Activated gamma-delta T cell treated with anti-CD3 and anti-CD28 coated beads, Interleukin-2, amount 50 U/mL, for 16 hours (primary cell): ENCODE data around the gene HNRNPK.
A peak's percentile ranks its signal among the peaks of the same experiment; 100 is the strongest.

Source experiments
- DNase-seq: peaks from one replicate; pipeline ENCODE4 v3.0.0-alpha.2; 2020; ENCODE audit warnings: low read depth

HNRNPK gene

DNA sequence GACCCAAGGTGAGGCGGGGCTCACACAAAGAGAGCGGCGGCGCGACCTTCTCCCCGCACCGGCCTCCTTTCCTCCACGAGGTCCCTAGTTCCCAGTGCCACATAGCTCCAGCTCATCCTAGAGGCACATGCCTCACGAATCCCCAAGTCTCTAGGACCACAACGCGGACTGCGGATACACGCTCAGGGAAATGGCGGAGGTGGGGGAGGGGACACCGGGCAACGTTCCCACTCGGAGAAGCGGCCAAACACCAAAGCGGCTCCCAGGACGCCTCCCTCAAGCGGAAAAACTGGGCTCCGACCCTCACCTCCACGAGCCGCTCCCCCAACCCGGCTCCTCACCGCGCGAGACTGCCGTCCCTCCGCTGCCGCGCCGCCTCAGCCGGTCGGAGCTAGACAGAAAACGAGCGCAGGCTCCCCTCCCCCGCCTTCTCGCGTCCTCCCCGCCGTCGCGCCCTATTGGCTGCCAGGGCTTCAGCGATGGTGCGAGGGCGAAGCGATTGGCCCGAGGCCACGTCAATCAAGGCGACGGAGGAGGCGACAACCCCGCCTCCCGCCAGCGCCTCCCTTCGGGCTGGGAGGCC lies at the start of gene HNRNPK:
TSS of gene HNRNPK (minus strand) at position 404 of the 583 bp plus-strand sequence. CDS start 1,963 bp downstream, outside the sequence.
- DNase-seq: peak; percentile 99

DNA sequence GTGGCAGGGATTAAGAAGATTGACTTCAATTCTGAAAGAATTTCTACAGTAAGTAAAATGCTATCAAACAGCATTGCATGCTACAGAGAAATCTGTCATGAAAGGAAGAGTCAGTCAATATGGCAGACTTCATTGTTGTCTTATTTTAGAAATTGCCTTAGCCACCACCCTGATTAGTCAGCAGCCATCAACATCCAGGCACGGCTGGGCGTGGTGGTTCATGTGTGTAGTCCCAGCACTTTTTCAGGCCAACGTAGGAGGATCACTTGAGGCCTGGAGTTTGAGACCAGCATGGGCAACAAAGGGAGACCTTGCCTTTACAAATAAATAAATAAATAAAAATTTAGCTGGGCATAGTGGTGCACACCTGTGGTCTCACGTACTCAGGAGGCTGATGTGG lies 47.2 kb upstream of the HNRNPK start:
- DNase-seq: no peak

DNA sequence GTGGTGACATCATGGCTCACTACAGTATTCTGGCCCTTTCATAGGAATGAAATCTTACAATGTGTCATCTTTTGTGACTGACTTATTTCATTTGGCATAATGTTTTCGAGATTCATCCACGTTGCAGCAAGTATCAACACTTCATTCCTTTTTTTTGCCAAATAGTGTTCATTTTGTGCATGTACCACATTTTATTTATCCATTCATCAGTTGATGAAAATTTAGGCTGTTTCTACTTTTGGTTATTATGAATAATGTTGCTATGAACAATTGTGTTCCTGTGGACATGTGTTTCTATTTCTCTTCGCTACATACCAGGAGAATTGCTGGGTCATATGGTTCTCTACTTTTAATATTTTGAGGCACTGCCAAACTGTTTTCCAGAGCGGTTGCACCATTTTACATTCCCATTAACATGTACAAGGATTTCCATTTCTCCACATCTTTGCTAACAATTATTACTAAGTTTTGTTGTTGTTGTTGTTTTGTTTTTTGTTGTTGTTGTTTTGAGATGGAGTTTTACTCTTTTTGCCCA lies 44.1 kb upstream of the HNRNPK start:
- no peak for DNase-seq

DNA sequence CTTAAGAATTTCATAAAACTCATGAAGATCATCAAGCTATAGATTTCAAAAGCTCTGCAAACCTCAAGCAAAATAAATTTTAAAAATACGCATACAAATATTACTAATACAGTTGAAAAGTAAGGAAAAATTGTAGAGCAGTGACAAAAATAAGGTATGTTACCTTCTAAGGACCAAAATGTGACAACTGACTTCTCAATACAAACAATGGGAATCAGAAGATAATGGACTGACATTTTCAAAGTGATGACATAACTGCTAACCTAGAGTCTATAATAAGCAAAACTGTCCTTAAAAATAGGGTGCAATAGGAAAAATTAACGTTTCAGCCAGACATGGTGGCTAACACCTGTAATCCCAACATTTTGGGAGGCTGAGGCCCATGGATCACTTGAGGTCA lies 27.6 kb upstream of the HNRNPK start:
- no peak for DNase-seq

DNA sequence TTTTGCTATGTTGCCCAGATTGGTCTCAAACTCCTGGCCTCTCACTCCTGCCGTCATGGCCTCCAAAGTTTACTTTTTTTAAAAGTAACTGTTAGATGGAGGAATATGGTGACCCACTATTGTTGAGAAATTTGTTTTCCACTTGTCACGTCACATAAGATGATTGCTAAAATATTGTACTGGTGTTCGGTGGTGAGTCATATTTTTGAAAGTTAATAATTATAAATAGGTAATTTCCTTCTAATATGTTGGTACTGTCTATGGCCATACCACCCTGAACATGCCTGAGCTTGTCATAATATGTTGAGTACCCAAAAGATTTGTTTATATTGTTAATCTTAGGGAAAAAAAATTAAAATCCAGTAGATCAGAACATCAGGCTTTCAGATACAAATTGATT lies 23.2 kb upstream of the HNRNPK start:
- no peak for DNase-seq

DNA sequence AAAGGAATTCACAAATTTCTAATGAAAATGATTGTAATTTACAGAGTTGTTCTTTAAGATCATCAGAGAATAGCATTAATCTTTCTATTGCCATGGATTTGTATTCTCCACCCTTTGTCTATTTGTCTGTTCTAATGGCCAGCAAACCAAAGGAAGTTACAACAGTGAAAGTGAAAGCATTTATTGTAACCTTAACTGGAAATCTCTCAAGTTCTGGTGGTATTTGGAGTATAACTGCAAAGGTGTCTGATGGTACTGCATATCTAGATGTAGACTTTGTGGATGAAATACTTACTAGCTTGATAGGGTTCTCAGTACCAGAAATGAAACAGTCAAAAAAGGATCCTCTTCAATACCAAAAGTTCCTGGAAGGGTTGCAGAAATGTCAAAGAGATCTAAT lies 22.3 kb upstream of the HNRNPK start:
- DNase-seq: no peak

DNA sequence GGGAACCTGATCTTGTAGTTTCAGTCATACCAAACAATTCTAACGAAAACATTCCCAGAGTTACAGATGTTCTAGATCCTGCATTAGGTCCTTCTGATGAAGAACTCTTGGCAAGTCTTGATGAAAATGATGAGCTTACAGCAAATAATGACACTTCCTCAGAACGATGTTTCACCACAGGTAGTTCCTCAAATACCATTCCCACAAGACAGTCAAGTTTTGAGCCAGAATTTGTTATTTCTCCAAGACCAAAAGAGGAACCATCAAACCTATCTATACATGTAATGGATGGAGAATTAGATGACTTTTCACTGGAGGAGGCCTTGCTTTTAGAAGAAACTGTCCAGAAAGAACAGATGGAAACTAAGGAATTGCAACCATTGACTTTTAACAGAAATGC lies 21.6 kb upstream of the HNRNPK start:
- no peak for DNase-seq

DNA sequence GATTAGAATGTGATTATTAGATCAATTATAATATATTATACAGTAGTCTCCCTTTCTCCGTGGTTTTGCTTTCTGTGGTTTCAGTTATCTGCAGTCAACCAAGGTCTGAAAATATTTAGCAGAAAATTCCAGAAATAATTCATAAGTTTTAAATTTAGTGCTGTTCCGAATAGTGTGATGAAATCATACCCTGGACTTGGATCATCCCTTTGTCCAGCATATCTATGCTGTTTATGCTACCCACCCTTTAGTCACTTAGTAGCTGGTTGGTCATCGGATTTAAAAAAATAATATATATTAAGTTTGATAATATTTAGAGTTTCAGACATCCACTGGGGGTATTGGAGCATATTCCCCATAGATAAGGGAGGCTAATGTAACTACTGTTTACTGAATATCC lies 20.2 kb upstream of the HNRNPK start:
- DNase-seq: no peak

DNA sequence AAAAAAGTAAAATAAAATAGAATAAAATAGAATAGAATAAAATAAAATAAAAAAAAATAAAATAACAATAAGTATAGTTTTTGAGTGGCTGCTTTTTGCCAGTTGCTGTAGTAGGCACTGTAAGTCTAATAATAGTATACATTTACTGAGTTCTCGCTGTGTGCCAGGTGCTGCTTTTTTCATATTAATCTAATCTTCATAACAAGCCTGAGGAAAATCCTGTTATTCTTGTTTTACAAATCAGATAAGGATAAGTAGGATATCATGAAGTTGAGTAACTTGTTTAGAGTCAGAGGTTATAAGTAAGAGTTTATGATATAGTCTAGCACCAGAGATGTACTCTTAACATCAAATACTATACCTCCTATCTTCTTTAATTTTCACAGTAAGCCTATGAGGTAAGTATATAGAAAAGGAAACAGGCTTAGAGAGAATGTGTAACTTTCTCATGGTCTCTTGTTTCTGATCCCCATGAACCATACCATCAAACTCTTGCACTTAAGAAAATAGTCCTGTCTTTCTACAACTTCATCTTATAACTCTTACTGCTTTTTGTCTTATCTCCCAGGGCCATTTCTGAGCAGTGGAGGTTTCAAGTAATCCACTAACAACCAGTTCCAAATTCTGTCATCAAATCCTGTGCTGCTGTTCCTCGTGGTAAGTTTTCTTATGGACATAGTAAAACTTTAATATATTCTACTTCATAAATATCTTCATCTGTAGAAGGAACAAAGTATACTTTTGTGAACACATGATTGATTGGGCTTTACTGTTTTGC lies 19.3 kb upstream of the HNRNPK start:
- no peak for DNase-seq

DNA sequence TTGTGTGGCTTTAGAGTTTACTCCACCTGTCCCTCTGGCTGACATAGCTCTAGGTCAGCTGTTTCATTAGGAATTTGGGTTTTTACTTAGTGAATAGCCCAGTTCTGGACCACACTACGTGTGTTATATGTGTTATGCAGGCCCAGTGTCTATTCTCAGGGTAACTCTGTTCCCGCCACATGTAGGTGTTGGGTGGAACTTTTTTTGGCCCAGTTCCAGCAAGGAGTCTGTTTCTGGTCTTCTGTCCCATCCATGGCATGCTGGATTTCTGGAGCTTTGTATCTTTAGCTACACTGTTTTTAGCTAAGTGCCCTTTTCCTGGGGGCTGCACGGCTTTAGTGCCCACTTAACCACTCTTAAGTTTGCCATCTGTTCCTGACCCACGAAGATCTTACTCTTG lies 16.1 kb upstream of the HNRNPK start:
- no peak for DNase-seq

DNA sequence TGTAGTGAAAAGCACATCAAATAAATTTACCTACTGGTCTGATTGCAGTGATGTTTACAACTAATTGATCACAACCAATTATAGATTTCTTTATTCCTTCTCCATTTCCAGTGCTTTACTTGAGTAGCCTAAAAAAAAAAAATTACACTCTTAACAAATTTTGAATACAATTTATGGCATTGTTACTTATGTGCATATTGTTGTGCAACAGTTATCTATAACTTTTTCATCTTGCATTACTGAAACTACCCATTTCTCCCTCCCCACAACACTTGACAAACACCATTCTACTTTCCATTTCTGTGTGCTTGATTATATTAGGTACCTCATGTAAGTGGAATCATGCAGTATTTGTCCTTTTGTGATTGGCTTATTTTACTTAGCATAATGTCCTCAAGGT lies 12.9 kb upstream of the HNRNPK start:
- no peak for DNase-seq

DNA sequence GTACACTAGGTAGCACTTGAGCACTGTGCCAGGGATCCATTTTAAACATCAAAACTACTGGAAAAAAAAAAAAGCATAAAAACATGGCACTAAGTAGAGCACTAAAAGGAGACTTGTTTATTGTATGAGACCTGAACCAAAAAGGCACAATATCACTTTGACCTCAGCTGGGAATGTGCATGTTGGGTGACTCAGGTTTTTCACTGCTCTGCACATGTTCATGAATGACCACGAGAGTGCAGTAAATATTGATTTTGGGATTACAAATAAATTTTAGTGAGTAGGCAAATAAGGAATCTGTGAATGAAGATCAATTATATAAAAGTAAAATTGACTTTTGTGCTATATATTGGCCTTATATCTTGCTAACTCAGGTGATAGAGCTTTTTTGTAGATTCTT lies 12.4 kb upstream of the HNRNPK start:
- DNase-seq: no peak

DNA sequence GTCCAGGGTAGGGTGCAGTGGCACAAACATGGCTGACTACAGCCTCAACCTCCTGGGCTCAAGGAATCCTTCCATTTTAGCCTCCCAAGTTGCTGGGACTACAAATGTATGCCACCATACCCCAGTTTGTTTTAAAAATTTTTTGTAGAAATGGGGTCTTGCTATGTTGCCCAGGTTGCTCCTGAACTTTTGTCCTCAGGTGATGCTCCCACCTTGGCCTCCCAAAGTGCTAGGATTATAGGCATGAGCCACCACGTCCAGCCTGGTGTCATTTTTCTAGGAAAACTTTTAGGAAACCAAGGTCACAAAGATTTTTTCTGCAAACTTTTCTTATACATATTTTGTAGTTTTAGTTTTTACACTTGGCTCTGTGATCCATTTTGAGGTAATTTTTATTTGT lies 11.3 kb upstream of the HNRNPK start:
- no peak for DNase-seq

DNA sequence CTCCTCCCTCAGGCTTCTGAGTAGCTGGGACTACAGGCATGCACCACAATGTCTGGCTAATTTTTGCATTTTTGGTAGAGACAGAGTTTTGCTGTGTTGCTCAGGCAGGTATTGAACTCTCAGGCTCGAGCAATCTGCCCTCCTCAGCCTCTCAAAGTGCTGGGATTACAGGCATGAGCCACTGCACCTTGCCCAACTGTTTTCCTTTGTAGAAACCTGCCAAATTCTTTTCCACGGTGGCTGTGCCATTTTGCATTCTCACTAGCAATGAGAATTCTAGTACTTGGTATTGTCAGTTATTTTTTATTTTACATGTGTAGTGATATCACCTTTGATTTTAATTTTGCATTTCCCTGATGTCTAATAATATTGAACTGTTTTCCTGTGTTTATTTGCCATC lies 8.4 kb upstream of the HNRNPK start:
- no peak for DNase-seq

DNA sequence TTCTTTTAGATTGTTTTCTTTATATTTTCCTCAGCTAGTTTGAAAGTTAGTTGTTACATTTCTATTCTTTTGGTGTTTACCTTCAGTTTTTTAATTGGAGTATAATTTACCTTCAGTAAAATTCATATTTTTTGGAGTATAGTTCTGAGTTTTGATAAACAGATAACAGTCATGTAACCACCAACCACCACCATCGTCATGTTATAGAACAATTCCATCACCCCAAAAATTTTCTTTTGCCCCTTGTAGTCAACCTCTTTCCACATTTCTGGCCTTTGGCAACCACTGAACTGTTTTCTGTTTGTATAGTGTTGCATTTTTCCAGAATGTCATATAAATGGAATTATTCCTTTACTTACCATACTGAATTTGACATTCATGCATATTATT lies 7.4 kb upstream of the HNRNPK start:
- no peak for DNase-seq

DNA sequence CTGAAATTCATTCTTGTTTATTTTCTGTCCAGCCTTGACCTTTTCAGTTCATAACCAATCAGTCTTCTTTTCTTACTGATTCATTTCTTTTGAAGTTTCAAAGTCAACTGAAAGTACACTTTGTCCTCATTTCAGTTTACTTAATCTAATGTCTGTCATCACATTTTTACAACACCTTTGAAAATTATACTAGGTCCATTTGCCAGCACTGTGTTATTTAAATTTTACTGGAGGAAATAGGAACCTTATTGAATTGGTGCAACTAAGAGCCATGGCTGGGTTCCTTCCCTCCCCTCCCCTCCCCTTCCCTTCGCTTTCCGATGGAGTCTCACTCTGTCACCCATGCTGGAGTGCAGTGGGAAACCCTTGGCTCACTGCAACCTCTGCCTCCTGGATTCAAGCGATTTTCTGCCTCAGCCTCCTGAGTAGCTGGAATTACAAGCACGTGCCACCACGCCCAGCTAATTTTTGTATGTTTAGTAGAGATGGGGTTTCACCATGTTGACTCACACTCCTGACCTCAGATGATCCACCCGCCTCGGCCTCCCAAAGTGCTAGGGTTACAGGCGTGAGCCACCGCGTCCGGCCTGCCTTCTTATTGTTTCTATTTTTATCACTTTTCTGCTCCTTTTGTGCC lies 6.9 kb upstream of the HNRNPK start:
- DNase-seq: no peak

DNA sequence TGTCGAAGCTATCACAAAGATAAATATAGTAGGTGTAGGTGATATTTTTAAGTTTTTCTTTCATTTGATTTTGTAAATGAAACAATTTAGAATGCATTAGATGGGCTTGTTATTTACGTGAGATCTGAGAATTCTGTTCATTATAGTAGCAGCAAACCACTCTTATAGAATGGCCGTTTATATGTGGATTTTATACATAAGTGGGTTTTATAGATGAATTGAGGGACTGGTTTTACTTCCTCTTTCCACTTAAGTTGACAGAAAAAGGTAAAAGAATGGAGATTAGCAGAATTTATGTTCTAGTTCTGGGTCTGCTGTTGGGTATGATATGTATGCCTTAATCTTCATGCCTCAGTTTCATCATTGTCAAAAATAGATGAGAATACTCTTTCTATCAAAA lies 6.2 kb upstream of the HNRNPK start:
- DNase-seq: no peak

DNA sequence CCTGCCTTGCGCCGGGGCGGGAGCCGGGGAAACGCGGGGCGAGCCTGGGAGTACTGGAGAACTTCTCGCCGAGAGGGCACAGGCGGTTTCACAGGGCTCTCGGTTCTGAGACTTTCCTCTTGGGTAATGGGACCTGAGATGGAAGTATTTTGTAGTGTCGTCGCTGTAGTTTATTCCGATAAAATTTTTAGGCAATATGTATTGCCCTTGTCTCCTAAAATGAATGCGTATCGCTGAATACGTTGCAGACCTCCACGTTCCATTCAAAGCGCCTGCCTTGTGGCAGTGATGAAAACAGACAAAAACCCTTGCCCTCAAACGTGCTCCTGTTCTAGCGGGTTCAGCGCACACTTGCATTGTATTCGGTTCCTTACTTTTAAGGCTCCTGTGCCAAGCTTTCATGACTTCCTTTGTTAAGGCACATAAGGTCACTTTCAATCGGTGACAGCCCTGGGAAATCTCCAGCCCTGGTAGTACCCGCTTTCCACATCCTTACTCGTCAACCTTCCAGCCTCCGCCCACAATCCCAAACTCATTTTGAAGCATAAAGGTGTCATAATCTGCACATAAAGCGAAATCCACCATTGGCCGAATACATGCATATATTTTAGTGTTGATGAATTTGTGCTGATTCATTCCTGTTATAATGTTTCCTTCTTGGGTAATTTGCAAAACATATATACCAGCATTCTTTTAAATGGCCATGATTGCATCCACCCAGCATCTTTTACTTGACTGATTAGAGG lies 1.3 kb upstream of the HNRNPK start:
- DNase-seq: no peak

DNA sequence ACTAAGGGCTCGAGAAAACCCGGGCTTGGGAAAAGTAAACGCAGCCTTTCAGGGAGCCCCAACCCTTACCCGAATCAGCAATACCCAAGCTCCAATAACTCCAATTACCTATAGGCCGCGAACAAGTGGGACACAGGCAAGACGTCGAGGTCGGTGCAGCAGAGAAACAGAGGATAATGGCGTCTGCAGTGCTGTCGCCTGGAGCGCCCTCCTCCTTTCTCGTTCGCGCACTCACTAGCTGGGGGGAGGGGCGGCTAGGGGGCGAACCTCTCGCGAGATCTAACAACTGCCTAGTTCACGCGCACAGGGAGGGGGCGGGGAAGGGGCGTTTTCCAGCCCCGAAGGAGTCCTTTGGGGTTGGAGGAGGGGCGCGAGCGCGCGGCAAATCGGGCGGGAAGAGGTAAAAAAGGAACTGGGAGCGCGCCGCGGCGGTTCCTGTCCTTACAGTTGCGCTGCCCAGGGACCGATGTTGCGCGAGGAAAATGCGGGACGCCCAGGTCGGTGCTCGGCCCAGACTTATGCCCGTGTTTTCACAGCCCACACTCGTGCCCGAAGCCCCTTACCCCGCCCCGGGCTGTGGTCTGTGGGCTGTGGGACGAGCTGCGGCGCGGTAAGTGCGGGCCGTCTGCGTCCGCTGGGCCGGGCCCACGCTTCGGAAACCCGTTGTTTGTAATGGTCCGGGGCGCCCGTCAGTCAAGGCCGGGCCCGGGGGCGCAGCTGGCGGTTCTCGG lies 545 bp upstream of the HNRNPK start, which contains the start of gene RMI1:
TSS of gene RMI1 (plus strand) at position 411 of the 731 bp plus-strand sequence. CDS start 20,182 bp downstream, outside the sequence.
- DNase-seq: peak; percentile 100

DNA sequence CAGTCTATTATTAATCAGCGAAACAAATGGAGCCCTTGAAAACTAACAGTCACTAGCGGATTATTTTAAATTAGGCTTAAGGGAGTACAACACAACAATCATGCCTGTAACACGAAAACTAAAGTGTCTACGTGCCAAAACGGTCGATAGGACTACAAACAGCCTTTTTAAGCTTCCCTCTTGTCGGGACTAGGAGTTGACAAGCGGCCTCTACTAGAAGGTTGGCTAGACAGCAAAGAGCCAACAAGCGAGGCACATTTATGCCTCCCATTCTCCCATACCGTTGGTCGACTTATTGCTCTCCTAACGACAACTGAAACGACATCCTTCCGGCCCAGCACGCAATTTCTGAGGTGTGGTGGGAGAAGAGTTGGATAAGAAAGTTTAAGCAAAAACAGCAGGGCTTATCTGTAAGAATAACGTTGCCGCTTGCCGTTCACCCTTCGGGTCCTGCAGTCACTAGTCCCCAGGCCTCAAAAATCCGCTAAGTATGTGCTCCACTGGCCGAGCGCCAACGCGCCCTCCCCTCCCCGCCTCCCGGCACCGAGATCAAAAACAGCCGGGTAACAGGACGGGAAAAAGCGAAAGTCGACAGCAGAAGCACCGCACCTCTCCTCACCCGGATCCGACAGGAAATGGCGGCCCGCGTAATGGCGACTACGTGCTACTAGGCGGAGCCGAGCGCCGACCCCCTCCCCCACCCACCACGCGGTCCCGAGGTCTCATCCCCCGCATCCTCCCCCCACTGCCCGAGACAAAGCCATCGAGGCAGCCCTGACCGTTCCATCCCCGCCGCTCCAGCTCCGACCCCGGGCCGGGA lies 813 bp downstream of the HNRNPK start:
- DNase-seq: peak; percentile 80

DNA sequence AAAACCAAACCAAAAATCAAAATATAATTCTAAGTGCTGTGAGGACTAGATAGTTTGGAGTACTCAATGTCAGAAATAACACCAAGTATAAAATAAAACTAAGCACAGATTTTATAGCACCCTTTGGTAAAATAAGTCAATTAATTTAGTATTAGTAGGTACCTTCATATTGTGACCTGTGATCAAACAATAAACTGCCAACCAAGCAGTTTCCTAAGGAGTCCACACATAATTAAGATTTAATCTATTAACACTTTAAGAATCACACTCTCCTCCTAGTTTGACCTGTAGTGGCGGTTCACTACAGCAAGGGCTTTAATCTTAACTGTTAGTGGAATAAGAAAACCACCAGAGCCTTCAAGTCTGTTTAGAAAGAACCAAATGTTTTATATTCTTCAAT lies 2.8 kb downstream of the HNRNPK start:
- DNase-seq: no peak
